GM12878 (cell line): Measurements from ENCODE around the gene PDS5A. TPM values are rescaled to one million over a fixed set of nuclear protein-coding genes. Genes with fewer than 3 reads are reported as not detected.

Experiments used
- ATAC-seq: fragments of 200-7000 bp; cut with Tn5 transposase; 3 replicates; pipeline ENCODE4 v1.9.1; 2020; ENCODE audit warnings: mild to moderate bottlenecking, moderate library complexity
- BruUV-seq: library from RNA; stranded (reverse); fragments of 400-500 nt; replicated peaks from 2 replicates; lab custom pipeline; 2021; lab: Mats Ljungman, UMichigan
- CTCF ChIA-PET: fragments of 300-600 bp; sonication (Branson Sonifier 250); formaldehyde crosslinking; extraction: SDS; loops from one replicate; lab custom pipeline; 2021; ENCODE audit warnings: inconsistent platforms; lab: Yijun Ruan, JAX
- POLR2A ChIA-PET: fragments of 350-600 bp; formaldehyde crosslinking; extraction: SDS; loops from one replicate; lab custom pipeline; 2021; ENCODE audit warnings: inconsistent platforms; lab: Charles Lee
- RAD21 ChIA-PET: fragments of 300-600 bp; sonication (Branson Sonifier 250); formaldehyde crosslinking; loops from one replicate; lab custom pipeline; 2023; ENCODE audit warnings: antibody characterized with exemption; ENCODE audit not compliant: unreplicated experiment; lab: Charles Lee
- SMC1A ChIA-PET: fragments of 300-600 bp; sonication (Branson Sonifier 250); formaldehyde crosslinking; loops from one replicate; lab custom pipeline; 2023; ENCODE audit not compliant: unreplicated experiment, uncharacterized antibody; lab: Charles Lee
- DNase-seq: peaks from one replicate; pipeline ENCODE4 v3.0.0-alpha.2; 2011; ENCODE audit warnings: low read depth, low spot score
- FAIRE-seq: peaks from 3 replicates; lab custom pipeline; 2011; peaks lifted over from hg19 to GRCh38; lab: Jason Lieb, UNC
- H2AFZ ChIP-seq: 2 replicates; pipeline ENCODE4 v1.6.0; 2011; ENCODE audit warnings: low read depth, low read length, control low read depth; ENCODE audit not compliant: control insufficient read depth
- H3K27ac ChIP-seq: 2 replicates; pipeline ENCODE4 v1.5.1; 2011; ENCODE audit warnings: control low read depth; ENCODE audit not compliant: control insufficient read depth, insufficient read depth
- H3K27me3 ChIP-seq, 2 experiments: replicated peaks in 1 of 2; 2 replicates each; pipeline versions ENCODE4 v1.6.0 to v1.6.1; 2011; ENCODE audit warnings: low read length in 1 of 2; ENCODE audit not compliant: control insufficient read depth in 2 of 2, insufficient read depth in 2 of 2
- H3K36me3 ChIP-seq, 2 experiments: 2 replicates each; pipeline ENCODE4 v1.5.1; 2011; ENCODE audit warnings: low read length in 1 of 2; ENCODE audit not compliant: control insufficient read depth in 2 of 2, insufficient read depth in 2 of 2
- H3K4me1 ChIP-seq: 2 replicates; pipeline ENCODE4 v1.6.1; 2011; ENCODE audit warnings: mild to moderate bottlenecking, low read length, moderate library complexity, mixed read lengths; ENCODE audit not compliant: control insufficient read depth, insufficient read depth
- H3K4me2 ChIP-seq: 2 replicates; pipeline ENCODE4 v1.6.0; 2011; ENCODE audit warnings: control low read depth; ENCODE audit not compliant: control insufficient read depth, insufficient read depth
- H3K4me3 ChIP-seq: fragments of 200-600 bp; sonication (generic); 2 replicates; pipeline ENCODE4 v1.5.1; 2016
- H3K79me2 ChIP-seq: 2 replicates; pipeline ENCODE4 v1.6.0; 2011; ENCODE audit warnings: low read length; ENCODE audit not compliant: control insufficient read depth, insufficient read depth
- H3K9ac ChIP-seq: 2 replicates; pipeline ENCODE4 v1.8.0; 2011; ENCODE audit warnings: low read length, control low read depth, mixed read lengths; ENCODE audit not compliant: control insufficient read depth, insufficient read depth
- H3K9me3 ChIP-seq: replicated peaks from 3 replicates; pipeline ENCODE4 v1.5.1; 2011; ENCODE audit warnings: mild to moderate bottlenecking, low read length; ENCODE audit not compliant: control insufficient read depth, insufficient read depth
- H4K20me1 ChIP-seq: 2 replicates; pipeline ENCODE4 v1.6.0; 2011; ENCODE audit not compliant: control insufficient read depth, insufficient read depth
- BRCA1 ChIP-seq: IDR thresholded peaks from 2 replicates; pipeline ENCODE4 v1.6.1; 2011; ENCODE audit warnings: low read depth, low read length, improper control_type of control experiment
- E2F4 ChIP-seq: IDR thresholded peaks from 2 replicates; pipeline ENCODE4 v1.6.1; 2012; ENCODE audit warnings: low read depth, low read length, improper control_type of control experiment
- FOXK2 ChIP-seq: fragments of 450-650 bp; IDR thresholded peaks from 2 replicates; pipeline ENCODE4 v1.6.1; 2017; ENCODE audit warnings: mild to moderate bottlenecking, moderate library complexity
- FOXM1 ChIP-seq: IDR thresholded peaks from 2 replicates; pipeline ENCODE4 v1.6.1; 2012; ENCODE audit warnings: low read depth, mild to moderate bottlenecking, inconsistent platforms, low read length, moderate library complexity
- LARP7 ChIP-seq: fragments of 450-650 bp; IDR thresholded peaks from 2 replicates; pipeline ENCODE4 v1.6.1; 2017; ENCODE audit warnings: mild to moderate bottlenecking
- MXI1 ChIP-seq: fragments of 150-350 bp; IDR thresholded peaks from 2 replicates; pipeline ENCODE4 v1.6.1; 2011; ENCODE audit warnings: low read depth, mild to moderate bottlenecking, inconsistent platforms, low read length, improper control_type of control experiment
- NR2F1 ChIP-seq: fragments of 450-650 bp; conservative IDR thresholded peaks from 2 replicates; pipeline ENCODE4 v1.6.1; 2017; ENCODE audit warnings: mild to moderate bottlenecking
- RELA ChIP-seq: fragments of 450-650 bp; IDR thresholded peaks from 2 replicates; pipeline ENCODE4 v1.8.0; 2014; ENCODE audit warnings: borderline replicate concordance; ENCODE audit not compliant: partially characterized antibody
- ZBTB33 ChIP-seq: fragments of 450-650 bp; IDR thresholded peaks from 2 replicates; pipeline ENCODE4 v1.6.1; 2017; ENCODE audit warnings: mild to moderate bottlenecking
- WGBS: methylation state at CpG from one replicate; pipeline ENCODE4 v1.1.6; 2016; ENCODE audit warnings: low lambda C conversion rate; ENCODE audit not compliant: insufficient replicate concordance, insufficient coverage; ENCODE audit errors: missing lambda C conversion rate; 5-methylcytosine and 5-hydroxymethylcytosine counted together
- in situ Hi-C: fragments of 300-500 bp; cut with MboI; formaldehyde crosslinking; loops from 9 replicates; pipeline ENCODE4 v1.14.3; 2018; ENCODE audit warnings: mixed read lengths
- intact Hi-C: fragments of 100-400 bp; cut with micrococcal nuclease; formaldehyde crosslinking; loops from one replicate; pipeline ENCODE4 v1.14.2; 2022; ENCODE audit not compliant: unreplicated experiment
- polyA plus RNA-seq, 11 experiments: library from polyadenylated mRNA; depleted of rRNA in 4 of 11; unstranded in 6 of 11; stranded (reverse) in 5 of 11; fragments of >200 nt; fragmentation: Nextera tagmentation in 4 of 11; fragmentation: Illumina TruSeq in 1 of 11; extraction: Ambion mirVana in 4 of 11; extraction: Trizol in 1 of 11; gene quantifications; 1 replicate in 1 of 11; 2 replicates in 10 of 11; pipeline versions ENCODE4 v1.2.1 to v1.2.3, GENCODE V29; 2011 to 2016; ENCODE audit warnings: inconsistent platforms in 2 of 11, missing spikeins in 2 of 11, low read depth in 1 of 11
- total RNA-seq, 4 experiments: library from RNA; depleted of rRNA in 3 of 4; stranded (reverse); fragments of >200 nt in 3 of 4; fragmentation: Illumina TruSeq in 1 of 4; extraction: Trizol in 1 of 4; gene quantifications; 2 replicates each; pipeline versions ENCODE4 v1.2.1 to v1.2.3, GENCODE V29; 2013 to 2021

The PDS5A gene
- total and polyA plus RNA-seq, 10 of the 15 experiments (the other 5 are each of a cell fraction or from before 2014, with no cell fraction given) = 13.7 to 69.7 (median 52.3) TPM

DNA sequence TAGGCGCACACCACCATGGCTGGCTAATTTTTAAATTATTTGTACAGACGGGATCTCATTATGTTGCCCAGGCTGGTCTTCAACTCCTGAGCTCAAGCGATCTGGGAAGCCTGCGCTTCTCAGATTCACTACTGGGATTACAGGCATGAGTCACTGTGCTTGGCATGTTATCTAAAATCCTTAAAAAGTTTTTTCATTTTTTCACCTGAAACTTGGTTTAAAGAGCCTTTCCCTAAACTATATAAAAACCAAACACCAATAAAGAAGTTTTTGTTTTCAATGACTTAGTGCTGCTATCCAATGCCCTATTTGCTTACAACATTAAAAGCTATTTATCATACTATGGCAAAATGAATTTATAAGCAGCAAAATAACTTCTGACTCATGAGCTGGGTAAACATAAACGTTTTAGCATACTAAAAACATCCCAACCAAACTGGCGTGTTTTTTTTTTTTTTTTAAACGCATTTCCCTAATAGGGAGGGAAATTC lies 151.9 kb downstream of the PDS5A start:
- Histone ChIP-seq H3K79me2 (no peaks in the 10 kb centered on the region), H3K36me3 (peaks cover 2 to 8% of the 10 kb centered on the region in 2 experiments; a peak in 3 of 4 replicates), H3K27ac (no peak overlapping the region), H3K4me2 (no peak overlapping the region), H3K4me3 (no peak overlapping the region), H3K27me3 (no peaks in the 10 kb centered on the region), H3K4me1 (no peaks in the 10 kb centered on the region), H3K9me3 (no peaks in the 10 kb centered on the region), H3K9ac (no peak overlapping the region), H2AFZ (no peak overlapping the region), H4K20me1 (no peaks in the 10 kb centered on the region)
- in situ Hi-C loops (no loop called here), intact Hi-C loops (no loop called here)
- ChIA-PET SMC1A (interaction anchor here (0.6 to 1.3 kb wide), 2 partner anchors 78 to 357 kb away, joined by 3 to 4 read pairs; no protein-coding TSS in a partner anchor), CTCF (no interaction called here), RAD21 (interaction anchor here (0.7 kb wide), 1 partner anchor 144 kb away, joined by 3 read pairs; no protein-coding TSS in a partner anchor), POLR2A (interaction anchor here (0.6 to 0.7 kb wide), 2 partner anchors 11 to 193 kb away, joined by 3 to 5 read pairs; no protein-coding TSS in a partner anchor)
- no TSS peak for BruUV-seq
- DNase-seq (no peak), ATAC-seq (no peak), FAIRE-seq (no peak)
- WGBS = 83% methylated on average over 7 of the region's 7 CpGs
- no peak for TF ChIP-seq MXI1
- no peak for TF ChIP-seq RELA
- no peak for TF ChIP-seq FOXM1
- TF ChIP-seq LARP7 = no peak
- no peak for TF ChIP-seq BRCA1
- no peak for TF ChIP-seq ZBTB33
- TF ChIP-seq NR2F1 = no peak
- no peak for TF ChIP-seq E2F4
- no peak for TF ChIP-seq FOXK2
- TF ChIP-seq, all 136 proteins: peak for 0
